NB4 (cell line): ENCODE data around the gene TMOD1.

Source experiments
- CTCF ChIP-seq: IDR thresholded peaks from one replicate; pipeline ENCODE4 v1.5.1; 2012; ENCODE audit warnings: low read depth, low read length
- MAX ChIP-seq: IDR thresholded peaks from 2 replicates; pipeline ENCODE4 v1.6.1; 2011; ENCODE audit warnings: low read depth, low read length
- MYC ChIP-seq: IDR thresholded peaks from 2 replicates; pipeline ENCODE4 v1.6.1; 2011; ENCODE audit warnings: low read depth, low read length
- POLR2A ChIP-seq: IDR thresholded peaks from 2 replicates; pipeline ENCODE4 v1.6.1; 2011; ENCODE audit warnings: mild to moderate bottlenecking; ENCODE audit not compliant: insufficient read length; ENCODE audit errors: extremely low read depth

GRCh38 chr9:97487861-97488260 lies 13.6 kb upstream of the TMOD1 start:
- TF ChIP-seq CTCF (no peak), MAX (no peak), POLR2A (no peak), MYC (no peak)
